Measurements from ENCODE around the gene EYA4.

Gene EYA4

GRCh38 chr6:133432021-133432989 is 191.1 kb downstream of the EYA4 start:
- in situ Hi-C loops (cut with MboI; ENCODE audit: low pct_unique_long_range_greater_than_20kb, low sequenced_read_pairs, unreplicated experiment) = no loop called here
- no peak for DNase-seq (ENCODE audit: low spot score)
- TF ChIP-seq, protein P1, sequence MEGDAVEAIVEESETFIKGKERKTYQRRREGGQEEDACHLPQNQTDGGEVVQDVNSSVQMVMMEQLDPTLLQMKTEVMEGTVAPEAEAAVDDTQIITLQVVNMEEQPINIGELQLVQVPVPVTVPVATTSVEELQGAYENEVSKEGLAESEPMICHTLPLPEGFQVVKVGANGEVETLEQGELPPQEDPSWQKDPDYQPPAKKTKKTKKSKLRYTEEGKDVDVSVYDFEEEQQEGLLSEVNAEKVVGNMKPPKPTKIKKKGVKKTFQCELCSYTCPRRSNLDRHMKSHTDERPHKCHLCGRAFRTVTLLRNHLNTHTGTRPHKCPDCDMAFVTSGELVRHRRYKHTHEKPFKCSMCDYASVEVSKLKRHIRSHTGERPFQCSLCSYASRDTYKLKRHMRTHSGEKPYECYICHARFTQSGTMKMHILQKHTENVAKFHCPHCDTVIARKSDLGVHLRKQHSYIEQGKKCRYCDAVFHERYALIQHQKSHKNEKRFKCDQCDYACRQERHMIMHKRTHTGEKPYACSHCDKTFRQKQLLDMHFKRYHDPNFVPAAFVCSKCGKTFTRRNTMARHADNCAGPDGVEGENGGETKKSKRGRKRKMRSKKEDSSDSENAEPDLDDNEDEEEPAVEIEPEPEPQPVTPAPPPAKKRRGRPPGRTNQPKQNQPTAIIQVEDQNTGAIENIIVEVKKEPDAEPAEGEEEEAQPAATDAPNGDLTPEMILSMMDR (IDR thresholded peaks at IDR 0.05; ENCODE audit: extremely low read depth, insufficient read depth, missing control alignments) = no peak

GRCh38 chr6:133435065-133435728 is 194.0 kb downstream of the EYA4 start:
- no peak for DNase-seq (ENCODE audit: low spot score)
- TF ChIP-seq, protein P1 (IDR thresholded peaks at IDR 0.05; ENCODE audit: extremely low read depth, insufficient read depth, missing control alignments) = no peak
- in situ Hi-C loops (cut with MboI; ENCODE audit: low pct_unique_long_range_greater_than_20kb, low sequenced_read_pairs, unreplicated experiment) = no loop called here

GRCh38 chr6:133436652-133437051 is 195.5 kb downstream of the EYA4 start:
- DNase-seq (ENCODE audit: low spot score) = no peak
- TF ChIP-seq, protein P1 (IDR thresholded peaks at IDR 0.05; ENCODE audit: extremely low read depth, insufficient read depth, missing control alignments) = no peak
- in situ Hi-C loops (cut with MboI; ENCODE audit: low pct_unique_long_range_greater_than_20kb, low sequenced_read_pairs, unreplicated experiment) = no loop called here

DNA sequence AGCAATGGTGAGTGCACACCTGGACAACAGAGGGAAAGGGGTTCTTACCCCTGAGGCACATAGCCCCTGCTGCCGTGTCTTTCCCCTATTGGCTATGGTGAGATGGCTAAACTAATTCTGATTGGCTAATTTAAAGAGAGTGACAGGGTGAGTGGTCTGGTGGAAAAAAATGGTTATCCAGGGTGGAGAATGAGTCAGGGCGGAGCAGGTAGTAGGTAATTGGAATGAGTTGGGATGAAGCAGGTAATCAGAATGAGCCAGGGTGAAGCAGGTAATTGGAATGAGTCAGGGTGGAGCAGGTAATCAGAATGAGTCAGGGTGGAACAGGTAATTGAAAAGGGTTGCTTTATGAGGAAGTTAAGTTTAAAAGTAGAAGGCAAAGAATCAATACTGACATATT is 200.3 kb downstream of the EYA4 start:
- DNase-seq (ENCODE audit: low spot score) = no peak
- TF ChIP-seq, protein P1 (IDR thresholded peaks at IDR 0.05; ENCODE audit: extremely low read depth, insufficient read depth, missing control alignments) = no peak
- in situ Hi-C loops (cut with MboI; ENCODE audit: low pct_unique_long_range_greater_than_20kb, low sequenced_read_pairs, unreplicated experiment) = no loop called here

DNA sequence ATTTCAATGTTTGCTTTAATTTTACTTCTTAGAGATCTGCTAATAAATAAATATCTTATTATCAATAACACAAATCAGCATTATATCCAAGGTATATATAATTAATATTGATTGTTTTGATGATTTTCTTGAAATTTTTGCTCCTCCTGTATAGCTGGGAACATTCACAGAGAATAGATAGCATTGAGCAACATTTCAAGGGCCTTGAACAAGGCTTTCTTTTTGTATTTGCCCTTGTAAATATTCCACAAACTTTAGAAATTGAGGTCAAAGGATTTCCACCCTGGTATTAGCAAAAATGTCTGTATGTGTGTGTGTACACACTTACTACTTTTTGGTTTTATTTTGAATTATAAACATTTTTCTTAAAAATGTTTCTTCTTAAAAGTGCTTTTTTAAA is 205.6 kb downstream of the EYA4 start:
- in situ Hi-C loops (cut with MboI; ENCODE audit: low pct_unique_long_range_greater_than_20kb, low sequenced_read_pairs, unreplicated experiment) = no loop called here
- TF ChIP-seq, protein P1 (IDR thresholded peaks at IDR 0.05; ENCODE audit: extremely low read depth, insufficient read depth, missing control alignments) = no peak
- no peak for DNase-seq (ENCODE audit: low spot score)

DNA sequence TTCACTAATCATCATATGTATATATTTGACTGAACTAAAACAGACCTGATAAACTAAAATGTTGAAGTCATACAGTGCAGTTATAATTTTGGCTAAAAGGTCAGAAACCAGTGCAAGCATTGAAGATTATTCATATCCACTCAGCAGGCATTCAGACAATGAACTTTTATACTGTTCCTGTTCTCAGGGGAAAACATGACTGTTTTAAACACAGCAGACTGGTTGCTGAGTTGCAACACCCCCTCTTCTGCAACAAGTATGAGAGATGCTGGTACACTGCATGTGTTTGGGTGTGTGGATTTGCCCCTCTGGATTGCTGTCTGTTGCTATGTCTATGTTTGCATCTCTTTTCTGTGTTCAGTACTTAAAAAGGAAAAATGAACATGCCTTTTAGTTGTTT is 206.8 kb downstream of the EYA4 start:
- TF ChIP-seq, protein P1 (IDR thresholded peaks at IDR 0.05; ENCODE audit: extremely low read depth, insufficient read depth, missing control alignments) = no peak
- DNase-seq (ENCODE audit: low spot score) = no peak

More for the DNA sequence above, 206.8 kb downstream of the EYA4 start:
- in situ Hi-C loops (cut with MboI; ENCODE audit: low pct_unique_long_range_greater_than_20kb, low sequenced_read_pairs, unreplicated experiment) = no loop called here
